Trophoblast cell (in vitro differentiated cells and primary cell): ENCODE measurements around the gene CSGALNACT2.

Source experiments
- DNase-seq, 2 donors: peaks; one replicate each; pipeline ENCODE4 v3.0.0-alpha.2; 2016
- H2AFZ ChIP-seq: 2 replicates; pipeline ENCODE4 v1.6.1; 2013; ENCODE audit warnings: low read length, moderate library complexity, mild to moderate bottlenecking; ENCODE audit not compliant: insufficient read depth, poor library complexity
- H2AK5ac ChIP-seq: 2 replicates; pipeline ENCODE4 v1.6.1; 2013; ENCODE audit warnings: mild to moderate bottlenecking, low read length
- H2BK120ac ChIP-seq: 2 replicates; pipeline ENCODE4 v1.6.1; 2013; ENCODE audit warnings: low read length, mild to moderate bottlenecking, moderate library complexity; ENCODE audit not compliant: insufficient read depth, poor library complexity
- H2BK12ac ChIP-seq: 2 replicates; pipeline ENCODE4 v1.6.1; 2013; ENCODE audit warnings: mild to moderate bottlenecking, low read length, moderate library complexity
- H2BK5ac ChIP-seq: 2 replicates; pipeline ENCODE4 v1.6.1; 2013; ENCODE audit warnings: low read length, low read depth, moderate library complexity, mild to moderate bottlenecking; ENCODE audit not compliant: poor library complexity
- H3K14ac ChIP-seq: 2 replicates; pipeline ENCODE4 v1.6.1; 2013; ENCODE audit warnings: mild to moderate bottlenecking, low read length
- H3K18ac ChIP-seq: 2 replicates; pipeline ENCODE4 v1.6.1; 2013; ENCODE audit warnings: mild to moderate bottlenecking, low read length
- H3K23ac ChIP-seq: 2 replicates; pipeline ENCODE4 v1.6.1; 2013; ENCODE audit warnings: low read length
- H3K27ac ChIP-seq: 2 replicates; pipeline ENCODE4 v1.5.1; 2013; ENCODE audit warnings: low read depth, mild to moderate bottlenecking, inconsistent platforms, low read length, moderate library complexity
- H3K27me3 ChIP-seq: 2 replicates; pipeline ENCODE4 v1.6.1; 2013; ENCODE audit warnings: inconsistent platforms, mild to moderate bottlenecking, low read length, moderate library complexity; ENCODE audit not compliant: insufficient read depth
- H3K36me3 ChIP-seq, 2 experiments: 1 replicate in 1 of 2; 2 replicates in 1 of 2; pipeline ENCODE4 v1.6.1; 2013; ENCODE audit warnings: low read length in 2 of 2, mild to moderate bottlenecking in 2 of 2, moderate library complexity in 1 of 2; ENCODE audit not compliant: insufficient read depth in 2 of 2, control insufficient read depth in 1 of 2
- H3K4ac ChIP-seq: 2 replicates; pipeline ENCODE4 v1.6.1; 2013; ENCODE audit warnings: low read depth, mild to moderate bottlenecking, low read length, moderate library complexity
- H3K4me1 ChIP-seq, 2 experiments: 1 replicate in 1 of 2; 2 replicates in 1 of 2; pipeline ENCODE4 v1.6.1; 2013; ENCODE audit warnings: low read length in 2 of 2, mild to moderate bottlenecking in 2 of 2, moderate library complexity in 1 of 2; ENCODE audit not compliant: insufficient read depth in 2 of 2, control insufficient read depth in 1 of 2
- H3K4me2 ChIP-seq: 2 replicates; pipeline ENCODE4 v1.6.1; 2013; ENCODE audit warnings: inconsistent platforms, mild to moderate bottlenecking, low read length, moderate library complexity
- H3K4me3 ChIP-seq: 2 replicates; pipeline ENCODE4 v1.5.1; 2013; ENCODE audit warnings: mild to moderate bottlenecking, low read depth, low read length, inconsistent platforms
- H3K79me1 ChIP-seq: one replicate; pipeline ENCODE4 v1.6.1; 2013; ENCODE audit warnings: low read length
- H3K79me2 ChIP-seq: 2 replicates; pipeline ENCODE4 v1.6.1; 2013; ENCODE audit warnings: low read length, mild to moderate bottlenecking; ENCODE audit not compliant: control insufficient read depth, insufficient read depth, poor library complexity
- H3K9ac ChIP-seq: 2 replicates; pipeline ENCODE4 v1.6.1; 2013; ENCODE audit warnings: mild to moderate bottlenecking, low read length
- H3K9me3 ChIP-seq: 2 replicates; pipeline ENCODE4 v1.6.1; 2013; ENCODE audit warnings: low read depth, mild to moderate bottlenecking, control low read depth, inconsistent platforms, low read length; ENCODE audit not compliant: insufficient read depth
- H4K12ac ChIP-seq: 2 replicates; pipeline ENCODE4 v1.6.1; 2013; ENCODE audit warnings: low read depth, mild to moderate bottlenecking, low read length, moderate library complexity
- H4K8ac ChIP-seq: 2 replicates; pipeline ENCODE4 v1.6.1; 2013; ENCODE audit warnings: low read depth, mild to moderate bottlenecking, low read length, moderate library complexity
- H4K91ac ChIP-seq: one replicate; pipeline ENCODE4 v1.6.1; 2013; ENCODE audit warnings: low read depth, mild to moderate bottlenecking, low read length, moderate library complexity
- WGBS: extraction: QIAGEN DNeasy Blood & Tissue Kit; methylation state at CpG from one replicate; pipeline ENCODE4 v1.1.7; 2013; ENCODE audit warnings: missing lambda C conversion rate; ENCODE audit not compliant: insufficient read length, insufficient coverage; ENCODE audit errors: extremely low coverage; 5-methylcytosine and 5-hydroxymethylcytosine counted together

The CSGALNACT2 gene

GRCh38 chr10:43167498-43167889 lies 29.2 kb downstream of the CSGALNACT2 start:
- no peak for DNase-seq
- H2BK5ac ChIP-seq: no peak overlapping the region
- no peak overlapping the region for H3K18ac ChIP-seq
- H3K79me2 ChIP-seq: no peaks in the 10 kb centered on the region
- H3K27me3 ChIP-seq: no peaks in the 10 kb centered on the region
- H3K9me3 ChIP-seq: no peaks in the 10 kb centered on the region
- no peak overlapping the region for H3K23ac ChIP-seq
- no peak overlapping the region for H2BK120ac ChIP-seq
- no peak overlapping the region for H3K27ac ChIP-seq
- H2AFZ ChIP-seq: no peak overlapping the region
- no peak overlapping the region for H4K8ac ChIP-seq
- H3K4me2 ChIP-seq: no peak overlapping the region
- no peaks in the 10 kb centered on the region for H3K4me1 ChIP-seq
- H3K4me3 ChIP-seq: no peak overlapping the region
- no peak overlapping the region for H3K4ac ChIP-seq
- no peak overlapping the region for H3K14ac ChIP-seq
- no peak overlapping the region for H3K9ac ChIP-seq
- no peak overlapping the region for H2BK12ac ChIP-seq
- H3K79me1 ChIP-seq: no peaks in the 10 kb centered on the region
- H3K36me3 ChIP-seq: no peaks in the 10 kb centered on the region
- H4K91ac ChIP-seq: no peak overlapping the region
- H4K12ac ChIP-seq: no peak overlapping the region
- no peak overlapping the region for H2AK5ac ChIP-seq
- WGBS: no CpG with 5 or more reads among the region's 2 CpGs

GRCh38 chr10:43170491-43170890 lies 32.2 kb downstream of the CSGALNACT2 start:
- H4K8ac ChIP-seq: no peak overlapping the region
- WGBS: no CpG with 5 or more reads among the region's 2 CpGs
- H3K4me3 ChIP-seq: no peak overlapping the region

GRCh38 chr10:43172645-43173044 lies 34.4 kb downstream of the CSGALNACT2 start:
- no CpG with 5 or more reads among the region's 5 CpGs for WGBS
- Histone ChIP-seq H3K36me3 (peaks cover 3 to 4% of the 10 kb centered on the region in 2 experiments), H2AK5ac (no peak overlapping the region), H3K4me3 (no peak overlapping the region), H2BK120ac (no peak overlapping the region), H3K14ac (no peak overlapping the region), H4K12ac (no peak overlapping the region), H4K91ac (no peak overlapping the region), H4K8ac (no peak overlapping the region), H3K79me2 (no peaks in the 10 kb centered on the region), H3K4me1 (no peaks in the 10 kb centered on the region), H3K4ac (no peak overlapping the region), H3K18ac (no peak overlapping the region), H3K9me3 (no peaks in the 10 kb centered on the region), H3K79me1 (no peaks in the 10 kb centered on the region), H2BK12ac (no peak overlapping the region), H2AFZ (no peak overlapping the region), H3K9ac (no peak overlapping the region), H3K27me3 (no peaks in the 10 kb centered on the region), H2BK5ac (no peak overlapping the region), H3K27ac (no peak overlapping the region), H3K23ac (no peak overlapping the region), H3K4me2 (no peak overlapping the region)
- no peak for DNase-seq

More at GRCh38 chr10:43170491-43170890, 32.2 kb downstream of the CSGALNACT2 start:
- Histone ChIP-seq H3K9me3 (no peaks in the 10 kb centered on the region), H3K18ac (no peak overlapping the region), H2BK120ac (no peak overlapping the region), H2BK5ac (no peak overlapping the region), H3K79me1 (no peaks in the 10 kb centered on the region), H3K23ac (no peak overlapping the region), H3K27ac (no peak overlapping the region), H4K12ac (no peak overlapping the region), H3K14ac (no peak overlapping the region), H3K9ac (no peak overlapping the region), H3K4me2 (no peak overlapping the region), H3K79me2 (no peaks in the 10 kb centered on the region), H3K36me3 (no peaks in the 10 kb centered on the region), H3K4ac (no peak overlapping the region), H2BK12ac (no peak overlapping the region), H3K27me3 (no peaks in the 10 kb centered on the region), H4K91ac (no peak overlapping the region), H2AFZ (no peak overlapping the region), H2AK5ac (no peak overlapping the region), H3K4me1 (no peaks in the 10 kb centered on the region)
- DNase-seq: peak in 1 of 2 donors; percentile 62

GRCh38 chr10:43173120-43173519 lies 34.9 kb downstream of the CSGALNACT2 start:
- Histone ChIP-seq H3K18ac (no peak overlapping the region), H3K79me2 (no peaks in the 10 kb centered on the region), H2BK12ac (no peak overlapping the region), H3K36me3 (peaks cover 3 to 4% of the 10 kb centered on the region in 2 experiments), H2BK5ac (no peak overlapping the region), H3K4me1 (no peaks in the 10 kb centered on the region), H3K27me3 (no peaks in the 10 kb centered on the region), H2BK120ac (no peak overlapping the region), H3K27ac (no peak overlapping the region), H4K91ac (no peak overlapping the region), H3K14ac (no peak overlapping the region), H3K9me3 (no peaks in the 10 kb centered on the region), H3K4me3 (no peak overlapping the region), H3K4me2 (no peak overlapping the region), H2AK5ac (no peak overlapping the region), H2AFZ (no peak overlapping the region), H4K8ac (no peak overlapping the region), H3K79me1 (no peaks in the 10 kb centered on the region), H3K4ac (no peak overlapping the region), H3K23ac (no peak overlapping the region), H4K12ac (no peak overlapping the region), H3K9ac (no peak overlapping the region)
- DNase-seq: no peak
- WGBS: 100% methylated on average over 1 of the region's 1 CpG
